ENCODE data around the gene CXCL10.
A peak's percentile ranks its signal among the peaks of the same experiment; 100 is the strongest.
"Not testable (repeated sequence)": the region's sequence is repeated elsewhere in the genome, so short reads cannot be mapped to it uniquely, and the experiment has no call there.

The CXCL10 gene

DNA sequence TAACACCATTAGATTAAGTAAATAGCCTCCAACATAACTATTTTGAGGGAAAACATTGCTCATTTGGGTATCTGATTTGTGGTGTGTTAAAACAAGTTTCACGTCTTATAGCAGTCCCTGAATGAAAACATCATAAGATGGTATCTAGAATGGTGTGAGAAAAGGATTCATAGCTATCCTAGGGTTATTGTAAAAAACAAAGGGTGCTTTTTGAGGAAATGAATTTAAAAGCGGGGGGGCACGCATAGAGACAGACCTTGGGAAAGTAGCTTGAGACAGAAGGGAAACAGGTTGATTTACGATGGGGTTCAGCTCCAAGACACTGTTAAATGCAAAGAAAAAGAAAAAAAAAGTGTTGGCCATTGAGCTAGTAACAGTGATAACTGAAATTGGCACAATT is 768 bp upstream of the CXCL10 start:
- DNase-seq, result no peak

- no peak for DNase-seq
Observed at GRCh38 chr4:76022677-76023076, 620 bp downstream of the CXCL10 start.

DNA sequence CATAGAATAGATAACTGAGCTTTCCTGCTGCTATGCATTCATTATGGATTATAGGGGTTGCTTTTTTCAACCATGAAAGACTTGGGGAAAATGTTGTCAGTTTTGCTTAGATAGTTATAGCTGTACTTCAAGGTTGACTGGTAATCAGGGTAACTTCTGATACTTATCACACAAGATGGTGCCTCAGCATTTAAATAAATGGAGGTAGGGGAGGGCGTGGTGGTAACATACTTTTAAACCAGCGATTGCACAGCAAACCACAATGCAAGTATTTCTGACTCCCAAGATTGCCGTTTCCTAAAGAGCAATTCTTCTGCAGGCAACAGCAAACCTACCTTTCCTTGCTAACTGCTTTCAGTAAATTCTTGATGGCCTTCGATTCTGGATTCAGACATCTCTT is 1.3 kb downstream of the CXCL10 start:
- DNase-seq, result no peak

DNA sequence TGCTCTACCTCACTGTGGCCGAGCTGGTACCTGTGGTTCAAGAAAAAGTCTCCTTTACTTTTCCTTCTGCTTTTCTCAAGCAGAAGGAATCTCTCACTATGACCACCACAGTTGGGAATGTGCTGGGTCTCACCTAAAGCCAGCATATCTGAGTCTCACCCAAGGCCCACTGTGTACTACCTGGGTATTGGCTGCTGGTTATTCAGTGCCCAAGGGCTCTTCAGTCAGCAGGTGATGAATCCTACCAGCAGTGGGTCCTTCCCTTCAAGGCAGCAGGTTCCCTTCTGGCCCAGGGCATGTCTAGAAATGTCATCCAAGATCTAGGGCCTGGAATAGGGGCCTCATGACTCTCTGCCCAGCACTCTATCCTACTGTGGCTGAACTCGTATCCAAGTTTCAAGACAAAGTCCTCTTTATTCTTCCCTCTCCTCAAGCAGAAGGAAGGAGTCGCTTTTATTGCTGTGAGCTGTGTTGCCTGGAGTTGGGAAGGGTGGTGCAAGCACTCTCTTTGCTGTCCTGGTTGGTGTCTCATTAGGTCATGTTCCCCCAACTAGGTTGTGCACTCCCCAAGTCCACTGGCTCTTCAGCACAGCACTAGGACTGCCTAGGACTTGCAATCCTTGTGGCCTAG is 6.1 kb downstream of the CXCL10 start:
- DNase-seq, result no peak

GRCh38 chr4:76016393-76016792 is 6.9 kb downstream of the CXCL10 start:
- DNase-seq, result peak; percentile 13

GRCh38 chr4:76013540-76013939 is 9.8 kb downstream of the CXCL10 start:
- no peak for DNase-seq

- DNase-seq, result no peak
Observed at GRCh38 chr4:76012388-76012801, 10.9 kb downstream of the CXCL10 start.

GRCh38 chr4:76011700-76012387 is 11.5 kb downstream of the CXCL10 start:
- DNase-seq, result no peak

GRCh38 chr4:76011018-76011670 is 12.2 kb downstream of the CXCL10 start:
- DNase-seq, result no peak

- DNase-seq, result no peak
Observed at GRCh38 chr4:76010576-76010975, 12.7 kb downstream of the CXCL10 start.

DNA sequence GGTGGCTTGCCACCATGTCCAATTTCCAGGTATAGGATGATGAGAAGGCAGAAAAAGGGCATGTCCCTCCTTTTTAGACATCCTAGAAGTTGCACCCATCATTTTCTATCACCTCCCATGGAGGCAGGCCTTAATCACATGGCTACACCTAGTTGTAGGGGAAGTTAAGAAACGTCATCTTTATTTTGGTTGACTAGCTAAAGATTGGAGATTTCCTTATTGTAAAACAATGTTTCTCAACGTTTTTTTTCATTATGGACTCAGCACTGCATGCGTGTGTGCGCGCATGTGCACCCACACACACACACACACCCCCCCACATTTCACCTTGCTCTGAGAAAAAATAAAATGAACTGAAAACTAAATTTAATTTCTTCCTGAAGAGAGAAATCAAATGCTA is 14.0 kb downstream of the CXCL10 start:
- no peak for DNase-seq

DNA sequence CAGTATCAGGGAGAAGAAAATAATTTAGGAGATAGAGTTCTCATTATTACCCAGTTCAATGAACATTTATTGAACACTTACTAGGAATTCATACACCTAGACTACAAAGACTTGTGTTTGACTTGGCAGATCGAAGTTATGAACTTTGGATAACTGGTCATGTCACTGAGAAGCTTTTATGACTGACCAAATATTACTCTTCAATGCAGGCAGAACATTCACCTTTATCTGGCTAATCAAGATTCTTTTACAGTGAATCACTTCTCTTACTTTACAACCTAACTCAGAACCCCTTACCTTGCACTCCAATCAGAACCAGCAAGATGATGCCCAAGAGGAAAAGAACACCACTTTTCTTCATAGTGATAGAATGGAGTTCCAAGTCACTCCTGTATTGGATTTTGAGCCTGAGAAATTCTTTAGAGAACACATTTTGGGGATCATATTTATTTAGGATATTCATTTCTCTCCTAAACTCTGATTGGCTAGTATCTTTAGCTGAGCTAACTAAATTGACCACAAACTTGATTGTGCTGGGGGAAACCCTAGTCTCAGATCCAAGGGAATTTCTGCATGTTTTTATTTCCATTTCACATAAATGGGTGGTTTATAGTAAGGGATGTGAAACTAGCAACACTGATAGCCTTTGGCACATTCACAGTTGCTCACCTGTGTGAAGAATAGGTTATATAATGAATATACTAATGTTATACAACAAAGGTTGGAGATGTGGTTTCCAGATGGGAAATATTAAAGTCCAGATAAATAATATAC is 16.0 kb downstream of the CXCL10 start, which contains the start of gene CXCL9:
CXCL9 (minus strand) TSS at position 421 of the 774 bp plus-strand sequence; CDS start at position 361, 60 bp downstream.
- no peak for DNase-seq

GRCh38 chr4:76003620-76004019 is 19.7 kb downstream of the CXCL10 start:
- no peak for DNase-seq

- DNase-seq, result no peak
Observed at GRCh38 chr4:76003035-76003434, 20.3 kb downstream of the CXCL10 start.

- DNase-seq, result no peak
Observed at GRCh38 chr4:76002176-76002575, 21.1 kb downstream of the CXCL10 start.

GRCh38 chr4:76001700-76002099 is 21.6 kb downstream of the CXCL10 start:
- DNase-seq, result no peak

DNA sequence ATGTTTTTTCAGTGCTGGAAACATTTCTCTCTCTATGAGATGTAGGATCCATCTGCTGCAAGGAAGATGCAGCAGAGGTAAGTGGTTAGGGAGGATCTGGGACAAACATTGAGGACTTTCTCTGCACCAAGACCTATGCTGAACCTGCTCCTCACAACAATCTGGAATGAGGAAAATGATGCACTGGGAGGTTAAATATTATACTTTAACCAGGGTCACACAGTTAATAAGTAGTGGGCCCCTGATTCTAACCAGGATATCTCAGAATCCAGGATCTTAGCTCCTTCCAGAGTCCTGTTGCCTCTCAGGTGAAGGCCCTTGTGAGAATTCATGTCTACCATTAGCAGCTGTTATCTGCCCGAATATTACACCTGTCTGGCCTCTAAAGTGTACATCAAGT is 23.0 kb downstream of the CXCL10 start:
- DNase-seq, result no peak

- DNase-seq, result not testable (repeated sequence)
Observed at GRCh38 chr4:75998525-75999147, 24.7 kb downstream of the CXCL10 start.

GRCh38 chr4:75997946-75998345 is 25.4 kb downstream of the CXCL10 start:
- DNase-seq, result no peak

GRCh38 chr4:75997081-75997480 is 26.2 kb downstream of the CXCL10 start:
- DNase-seq, result no peak

DNA sequence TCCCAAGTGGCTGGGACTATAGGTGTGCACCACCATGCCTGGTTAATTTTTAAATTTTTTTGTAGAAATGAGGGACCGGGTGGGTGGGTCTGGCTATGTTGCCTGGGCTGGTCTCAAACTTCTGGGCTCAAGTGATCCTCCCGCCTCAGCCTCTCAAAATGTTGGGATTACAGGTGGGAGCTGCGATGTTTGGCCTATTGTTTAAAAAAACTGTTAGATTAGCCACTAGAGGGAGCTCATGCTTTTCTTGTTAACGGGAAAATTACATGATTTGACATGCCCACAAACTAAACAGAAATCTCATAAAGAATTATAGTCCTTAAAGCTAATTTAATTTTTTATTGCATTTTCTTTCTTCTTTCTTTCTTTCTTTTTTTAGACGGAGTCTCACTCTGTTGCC is 27.6 kb downstream of the CXCL10 start:
- peak; percentile 68 for DNase-seq

- DNase-seq, result no peak
Observed at GRCh38 chr4:75992462-75992861, 30.8 kb downstream of the CXCL10 start.
